GM18867 (cell line): ENCODE results near the gene HEXB.
A peak's percentile ranks its signal among the peaks of the same experiment; 100 is the strongest.
"Not testable (repeated sequence)": the region's sequence is repeated elsewhere in the genome, so short reads cannot be mapped to it uniquely, and the experiment has no call there.

Experiments used
- ATAC-seq: cut with Tn5 transposase; IDR thresholded peaks from one replicate; pipeline ENCODE4 v1.9.1; 2021; ENCODE audit warnings: mild to moderate bottlenecking, moderate library complexity; ENCODE audit not compliant: unreplicated experiment

HEXB gene

GRCh38 chr5:74657165-74657564 is 27.9 kb upstream of the HEXB start:
- no peak for ATAC-seq

GRCh38 chr5:74659172-74659571 is 25.9 kb upstream of the HEXB start:
- ATAC-seq = no peak

DNA sequence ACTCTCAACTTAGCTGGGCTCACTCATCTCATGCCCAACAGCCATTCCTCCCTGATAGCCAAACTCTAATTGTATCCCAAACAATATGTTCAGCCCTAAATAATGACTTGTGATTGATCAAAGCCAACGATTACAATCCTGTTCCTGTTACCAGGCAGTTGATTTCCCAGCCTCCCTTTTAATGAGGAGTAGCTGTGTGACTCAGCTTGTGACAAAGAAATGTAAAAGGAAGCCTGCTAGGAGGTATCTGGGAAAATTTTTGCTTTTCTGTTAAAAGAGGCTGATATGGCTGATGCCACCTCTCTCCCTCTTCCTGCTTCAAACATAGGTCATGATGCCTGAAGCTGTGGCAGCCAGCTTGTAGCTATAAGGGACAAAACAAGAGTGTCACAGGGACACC is 24.9 kb upstream of the HEXB start:
- no peak for ATAC-seq

- no peak for ATAC-seq
These were observed 24.2 kb upstream of the HEXB start for GRCh38 chr5:74660873-74661272.

DNA sequence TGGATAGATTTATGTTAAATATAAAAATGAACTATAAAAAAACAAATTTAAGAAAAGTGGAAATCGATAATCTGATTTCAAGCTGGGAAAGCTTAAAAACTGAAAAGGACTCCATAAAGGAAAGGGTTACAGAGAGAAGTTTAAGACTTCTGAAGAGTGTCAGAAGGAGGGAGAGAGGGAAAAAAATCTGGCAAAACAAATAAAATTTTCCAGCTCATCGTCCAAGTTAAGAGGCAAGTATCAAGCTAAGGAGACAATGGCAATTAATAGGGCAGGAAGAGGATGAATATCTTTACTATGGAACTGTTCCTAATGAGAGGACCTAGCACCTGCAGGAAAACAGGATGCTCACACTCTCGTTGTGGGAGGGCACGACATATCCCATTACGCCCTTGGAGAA is 20.5 kb upstream of the HEXB start:
- ATAC-seq = no peak

DNA sequence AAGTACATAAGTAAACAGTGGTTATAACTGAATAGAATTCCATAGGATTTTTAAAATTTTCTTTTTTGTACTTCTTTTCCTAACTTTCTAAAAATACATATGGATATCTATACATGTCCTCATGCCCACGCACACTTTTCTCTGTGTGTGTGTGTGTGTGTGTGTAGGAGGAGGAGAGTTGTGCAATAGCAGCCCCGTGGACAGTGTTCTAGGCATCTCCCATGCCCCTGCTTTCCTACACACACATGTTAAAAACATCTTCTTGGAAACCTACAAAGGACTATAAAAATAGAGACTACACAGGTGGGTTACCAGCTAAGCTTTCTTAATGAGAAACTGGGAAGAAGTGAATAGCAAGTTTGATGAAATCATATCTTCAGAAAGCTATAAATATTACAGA is 19.8 kb upstream of the HEXB start:
- ATAC-seq = no peak

- ATAC-seq = no peak
These were observed 19.2 kb upstream of the HEXB start for GRCh38 chr5:74665816-74666215.

DNA sequence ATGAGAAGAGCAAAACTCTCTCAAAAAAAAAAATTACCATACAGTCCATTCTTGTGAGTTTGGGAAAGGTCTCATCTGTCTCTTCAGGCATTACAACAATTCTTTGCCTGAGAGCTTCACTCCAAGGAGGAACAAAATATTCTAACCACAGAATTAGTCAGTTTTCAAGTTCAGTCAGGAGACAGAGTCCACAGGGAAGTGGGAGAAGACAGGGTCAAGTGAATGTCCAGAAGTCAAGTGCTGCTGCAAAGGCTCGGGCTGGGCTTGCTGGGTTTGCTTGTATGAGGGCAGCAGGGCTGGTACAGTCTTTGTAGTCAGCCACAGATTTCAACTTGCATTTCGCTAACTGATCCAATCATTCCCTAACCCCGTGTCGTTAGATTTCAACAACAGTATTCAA is 17.6 kb upstream of the HEXB start:
- no peak for ATAC-seq

- ATAC-seq = no peak
These were observed 15.2 kb upstream of the HEXB start for GRCh38 chr5:74669821-74670220.

- no peak for ATAC-seq
These were observed 14.5 kb upstream of the HEXB start for GRCh38 chr5:74670396-74671038.

DNA sequence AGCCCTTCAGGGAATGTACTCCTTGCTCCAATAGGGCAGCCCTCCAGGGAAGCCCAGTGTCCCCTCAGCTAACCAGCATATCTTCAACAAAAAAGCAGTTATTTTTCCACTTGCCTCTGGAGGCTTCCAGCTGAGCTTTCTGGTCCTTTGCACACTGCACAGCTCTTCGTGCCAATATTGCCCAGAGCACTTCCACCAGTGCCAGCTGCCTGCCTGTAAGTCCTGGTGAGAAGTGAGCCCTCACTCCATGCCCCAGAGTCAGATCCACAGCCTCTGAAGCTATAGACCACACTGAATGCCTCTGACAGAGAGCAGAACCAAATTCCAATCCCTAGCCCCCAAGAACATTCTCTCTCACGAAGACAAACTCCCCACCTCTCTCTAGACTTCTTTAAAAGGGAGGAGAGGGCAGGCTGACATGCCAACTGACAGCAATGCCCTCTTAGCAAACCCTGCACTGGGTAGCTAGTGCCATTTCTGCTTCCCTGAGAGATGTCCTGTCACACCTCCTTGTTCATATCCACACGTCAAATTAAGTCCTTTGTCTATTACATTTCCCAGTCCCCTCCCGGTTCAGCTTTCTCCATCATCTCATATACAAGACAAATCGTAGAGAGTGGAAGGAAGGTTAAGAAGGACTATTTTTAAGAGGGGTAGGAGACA is 12.7 kb upstream of the HEXB start:
- no peak for ATAC-seq

DNA sequence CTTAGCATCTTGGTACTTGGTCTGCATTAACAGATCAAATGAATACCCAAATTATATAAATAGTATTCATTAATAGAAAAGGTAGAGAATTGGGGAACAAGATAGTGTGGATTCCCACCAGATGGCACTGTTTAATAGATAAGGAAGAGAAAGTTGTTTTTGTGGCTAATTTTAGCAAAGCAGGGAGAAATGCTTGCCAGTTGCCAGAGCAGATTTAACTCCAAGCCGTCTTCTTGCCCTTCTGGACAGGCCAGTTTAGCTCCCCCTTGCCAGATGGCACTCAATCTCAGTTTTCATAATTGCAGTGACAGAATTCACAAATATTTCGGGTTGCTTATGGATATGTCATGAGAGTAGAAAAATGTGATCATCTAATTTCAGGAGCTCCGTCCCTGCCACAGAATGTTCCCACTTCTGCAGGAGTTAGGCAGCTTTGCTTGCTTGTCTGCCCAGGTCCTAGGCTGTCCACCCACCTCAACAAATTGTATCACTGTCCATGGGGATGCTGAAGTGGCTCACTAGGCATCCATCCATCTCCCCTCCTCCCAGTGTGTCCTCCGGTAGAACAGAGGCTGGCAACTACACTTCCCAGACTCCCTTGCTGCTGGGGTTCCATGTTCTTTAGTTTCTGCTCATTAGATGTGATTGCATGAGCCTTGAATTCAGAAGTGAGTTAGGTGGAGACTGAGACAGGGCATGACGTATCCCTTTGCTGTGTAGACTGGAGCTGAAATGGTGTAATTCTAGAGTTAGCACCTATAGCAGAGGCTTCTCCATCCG is 11.8 kb upstream of the HEXB start:
- ATAC-seq = no peak

DNA sequence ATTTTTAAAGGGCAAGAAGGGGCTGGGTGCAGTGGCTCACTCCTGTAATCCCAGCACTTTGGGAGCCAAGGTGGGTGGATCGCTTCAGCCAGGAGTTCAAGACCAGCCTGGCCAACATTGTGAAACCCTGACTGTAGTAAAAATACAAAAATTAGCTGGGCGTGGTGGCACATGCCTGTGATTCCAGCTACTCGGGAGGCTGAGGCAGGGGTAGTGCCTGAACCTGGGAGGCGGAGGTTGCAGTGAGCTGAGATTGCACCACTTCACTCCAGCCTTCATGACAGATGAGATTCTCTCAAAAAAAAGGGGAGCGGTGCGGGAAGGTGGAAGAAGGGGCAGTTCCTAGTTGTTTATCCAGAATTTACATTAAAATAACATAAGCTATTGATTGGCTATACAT is 8.6 kb upstream of the HEXB start:
- ATAC-seq = not testable (repeated sequence)

DNA sequence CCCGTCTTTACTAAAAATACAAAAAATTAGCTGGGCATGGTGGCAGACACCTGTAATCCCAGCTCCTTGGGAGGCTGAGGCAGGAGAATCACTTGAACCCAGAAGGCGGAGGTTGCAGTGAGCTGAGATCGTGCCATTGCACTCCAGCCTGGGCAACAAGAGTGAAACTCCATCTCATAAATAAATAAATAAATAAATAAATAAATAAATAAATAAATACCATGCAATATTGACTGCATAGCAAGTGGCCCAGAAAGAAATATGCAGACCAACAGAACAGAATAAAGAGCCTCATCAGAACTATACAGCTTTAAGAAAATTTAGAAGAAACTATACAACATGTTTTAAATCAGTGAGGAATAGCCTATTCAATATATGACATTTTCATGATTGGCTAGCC is 6.9 kb upstream of the HEXB start:
- not testable (repeated sequence) for ATAC-seq

DNA sequence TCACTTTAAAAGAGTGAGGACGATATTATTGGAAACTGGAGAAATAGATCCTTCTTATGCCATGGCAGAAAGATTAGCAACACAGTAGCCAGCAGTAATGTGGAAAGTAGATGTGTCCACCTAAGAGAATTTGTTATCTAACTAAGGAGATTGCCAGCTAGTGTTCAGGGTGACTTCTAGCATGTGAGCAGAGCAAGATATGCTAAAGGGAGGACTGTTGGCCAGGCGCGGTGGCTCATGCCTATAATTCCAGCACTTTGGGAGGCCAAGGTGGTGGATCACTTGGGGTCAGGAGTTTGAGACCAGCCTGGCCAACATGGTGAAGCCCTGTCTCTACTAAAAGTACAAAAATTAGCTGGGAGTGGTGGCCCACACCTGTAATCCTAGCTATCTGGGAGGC is 5.7 kb upstream of the HEXB start:
- ATAC-seq = not testable (repeated sequence)

- no peak for ATAC-seq
These were observed 5.1 kb upstream of the HEXB start for GRCh38 chr5:74679966-74680365.

GRCh38 chr5:74685979-74686631 is 1.1 kb downstream of the HEXB start:
- ATAC-seq = peak; percentile 54

DNA sequence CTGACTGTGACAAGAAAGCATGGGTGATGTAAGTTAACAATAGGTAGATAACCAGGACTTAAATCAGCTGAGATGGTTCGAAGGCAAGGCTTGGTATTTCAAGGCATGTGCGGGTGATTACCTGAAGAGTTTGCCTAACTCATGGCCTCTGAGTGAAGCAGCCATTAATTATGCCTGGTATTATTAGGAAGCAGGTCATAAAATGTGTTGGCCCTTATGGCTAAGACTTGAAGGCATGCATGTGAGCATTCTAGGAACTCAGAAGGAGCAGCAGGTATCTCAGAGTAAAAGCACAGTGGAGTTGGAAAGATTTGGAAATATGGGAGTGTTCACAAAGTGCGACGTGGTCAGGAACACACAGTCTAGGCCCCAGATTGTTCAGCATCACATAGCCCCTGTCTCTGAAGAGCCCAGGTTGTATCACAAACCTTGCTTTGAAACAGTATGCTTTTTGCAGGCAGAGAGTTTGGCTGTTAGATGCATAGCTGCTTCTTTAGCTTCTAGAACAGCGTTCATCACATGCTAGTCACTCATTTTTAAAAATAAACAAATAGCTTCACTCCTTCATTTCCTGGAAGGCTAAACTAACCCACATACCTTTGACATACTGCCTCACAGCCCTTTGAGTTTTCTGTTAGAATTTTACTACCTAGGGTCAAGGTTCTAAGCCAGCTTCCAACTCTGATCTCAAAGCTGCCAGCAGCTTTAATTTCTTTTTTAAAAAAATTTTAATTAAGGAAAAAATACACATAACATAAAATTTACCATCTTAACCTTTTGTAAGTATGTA is 2.1 kb downstream of the HEXB start:
- ATAC-seq = no peak

- no peak for ATAC-seq
These were observed 8.2 kb downstream of the HEXB start for GRCh38 chr5:74693191-74693590.

DNA sequence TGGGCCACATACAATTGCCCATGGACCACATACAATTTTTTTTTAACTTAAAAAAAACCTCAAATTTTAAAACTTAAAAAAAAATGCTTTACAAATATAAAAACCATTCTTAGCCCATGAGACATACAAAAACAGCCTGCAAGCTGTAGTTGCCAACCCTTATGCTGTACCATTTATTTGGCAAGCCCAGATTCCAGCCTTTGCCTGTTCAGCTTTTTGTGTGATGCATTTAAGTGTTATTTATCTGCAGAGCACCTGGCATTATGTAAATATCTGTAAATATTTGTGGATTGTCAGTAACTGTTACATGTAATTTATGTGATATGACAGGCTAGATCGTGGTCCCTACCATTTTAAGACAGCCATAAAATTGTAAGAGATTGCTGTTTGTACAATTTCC is 32.6 kb downstream of the HEXB start:
- no peak for ATAC-seq

DNA sequence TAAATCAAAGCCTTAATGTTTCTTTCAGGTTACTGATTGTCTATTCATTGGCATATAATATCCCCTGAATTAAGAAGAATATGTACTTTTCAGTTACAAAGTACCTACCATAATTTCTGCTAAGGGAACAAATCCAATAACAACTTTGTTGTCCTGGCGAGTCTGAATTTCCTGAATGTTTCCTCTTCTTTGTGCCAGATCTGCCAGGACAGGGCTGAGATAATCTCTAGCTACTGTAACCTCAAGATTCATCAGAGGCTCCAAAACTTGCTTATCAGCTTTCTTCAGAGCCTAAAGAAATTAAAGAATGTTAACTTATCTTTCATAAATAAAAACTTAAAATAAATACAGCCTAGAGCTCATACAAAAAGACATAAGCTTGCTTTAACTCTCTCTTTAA is 37.2 kb downstream of the HEXB start:
- ATAC-seq = no peak
